ENCODE data around the gene ZHX3. TPM values are rescaled to one million over a fixed set of nuclear protein-coding genes. Genes with fewer than 3 reads are reported as not detected.
A peak's percentile ranks its signal among the peaks of the same experiment; 100 is the strongest.

The ZHX3 gene
- total RNA-seq (22.2 and 24.4 TPM in 2 replicates), polyA plus RNA-seq (4.3 TPM in 2 replicates), polyA minus RNA-seq (6.9 and 11.2 TPM in 2 replicates)
- 7.5 TPM for total RNA-seq (2013)

GRCh38 chr20:41317546-41318270, at the start of gene ZHX3:
TSS of gene ZHX3 (minus strand) at chr20:41317731. CDS start at chr20:41204916, 112,815 bp downstream.
- Histone ChIP-seq H3K4me3 (ENCODE audit: control extremely low read depth in 1 of 5, extremely low read depth in 1 of 5, insufficient read depth in 1 of 5, low read depth in 2 of 5, low read length in 4 of 5) (peak within 1 kb of the TSS in 4 of 5 experiments; percentile 65 to 86 (median 74)), H3K4me2 (replicated peaks; ENCODE audit: low read depth, low read length, poor library complexity, severe bottlenecking) (peak within 1 kb of the TSS; percentile 84), H3K9ac (ENCODE audit: low read length) (peak within 1 kb of the TSS; percentile 83), H3K9me3 (ENCODE audit: control extremely low read depth in 1 of 3, control insufficient read depth in 2 of 3, insufficient read depth in 1 of 3, low read length in 2 of 3) (no peaks in the 10 kb centered on the region), H2AFZ (ENCODE audit: insufficient read depth, low read depth, low read length, poor library complexity, severe bottlenecking) (peak within 1 kb of the TSS; percentile 83), H3K36me3 (replicated peaks in 1 of 2; ENCODE audit: control extremely low read depth in 1 of 2, control insufficient read depth in 1 of 2, extremely low read depth in 1 of 2, insufficient read depth in 2 of 2, low read length in 1 of 2) (no peaks in the 10 kb centered on the region), H3K4me1 (ENCODE audit: control insufficient read depth in 2 of 2, insufficient read depth in 2 of 2, low read length in 2 of 2) (peaks cover 11 to 12% of the 10 kb centered on the region in 2 donors), H3K79me2 (ENCODE audit: control insufficient read depth, insufficient read depth, low read length) (peaks cover 17% of the 10 kb centered on the region), H3K27ac (ENCODE audit: low read length in 2 of 2) (peak within 1 kb of the TSS; percentile 63 to 76), H4K20me1 (ENCODE audit: control insufficient read depth, insufficient read depth, low read length, poor library complexity, severe bottlenecking) (no peaks in the 10 kb centered on the region), H3K27me3 (replicated peaks in 1 of 4; ENCODE audit: control extremely low read depth in 1 of 4, control insufficient read depth in 3 of 4, insufficient read depth in 4 of 4, low read length in 3 of 4) (no peaks in the 10 kb centered on the region)
- peak; percentile 95 for ATAC-seq (ENCODE audit: low read depth)
- CTCF ChIA-PET: interaction anchor here (1.4 to 1.8 kb wide), 5 partner anchors 12 to 183 kb away, joined by 3 to 6 read pairs (median 4); no protein-coding TSS in a partner anchor
- Mint-ChIP-seq H3K27me3 (no peaks in the 10 kb centered on the region), H3K4me1 (peaks cover 22% of the 10 kb centered on the region), H3K4me3 (peak within 1 kb of the TSS; percentile 91), H3K9me3 (ENCODE audit: insufficient read depth) (no peaks in the 10 kb centered on the region), H3K27ac (peak within 1 kb of the TSS; percentile 91)
- POLR2A ChIA-PET: interaction anchor here (2.3 kb wide), 1 partner anchor 12 kb away, joined by 11 read pairs; no protein-coding TSS in a partner anchor
- intact Hi-C loops (cut with micrococcal nuclease): loop anchor here (1.0 to 5.0 kb wide), 6 partner anchors 11 to 375 kb away; partner anchors contain the start of genes CHD6, LPIN3, PLCG1 and TOP1
- DNase-seq: peak; percentile 98
- TF ChIP-seq EZH2 (IDR thresholded peaks at IDR 0.05; ENCODE audit: borderline replicate concordance, insufficient read depth, low read depth, low read length, poor library complexity, severe bottlenecking) (no peak), CTCF (IDR thresholded peaks at IDR 0.05) (no peak)
- WGBS (ENCODE audit: insufficient coverage): under 1% methylated on average over 55 of the region's 64 CpGs

- 46% methylated on average over 13 of the region's 13 CpGs for WGBS (ENCODE audit: insufficient coverage)
- Histone ChIP-seq H2AFZ (ENCODE audit: insufficient read depth, low read depth, low read length, poor library complexity, severe bottlenecking) (no peak overlapping the region), H3K9me3 (ENCODE audit: control extremely low read depth in 1 of 3, control insufficient read depth in 2 of 3, insufficient read depth in 1 of 3, low read length in 2 of 3) (peaks cover 0 to 27% (median 5%) of the 10 kb centered on the region in 3 donors), H3K27ac (ENCODE audit: low read length in 2 of 2) (no peak overlapping the region), H3K4me1 (ENCODE audit: control insufficient read depth in 2 of 2, insufficient read depth in 2 of 2, low read length in 2 of 2) (no peaks in the 10 kb centered on the region), H3K4me2 (replicated peaks; ENCODE audit: low read depth, low read length, poor library complexity, severe bottlenecking) (no peak overlapping the region), H3K27me3 (replicated peaks in 1 of 4; ENCODE audit: control extremely low read depth in 1 of 4, control insufficient read depth in 3 of 4, insufficient read depth in 4 of 4, low read length in 3 of 4) (peaks cover 0 to 19% (median 9%) of the 10 kb centered on the region in 4 experiments), H3K36me3 (replicated peaks in 1 of 2; ENCODE audit: control extremely low read depth in 1 of 2, control insufficient read depth in 1 of 2, extremely low read depth in 1 of 2, insufficient read depth in 2 of 2, low read length in 1 of 2) (no peaks in the 10 kb centered on the region), H3K79me2 (ENCODE audit: control insufficient read depth, insufficient read depth, low read length) (no peaks in the 10 kb centered on the region), H3K9ac (ENCODE audit: low read length) (no peak overlapping the region), H4K20me1 (ENCODE audit: control insufficient read depth, insufficient read depth, low read length, poor library complexity, severe bottlenecking) (no peaks in the 10 kb centered on the region), H3K4me3 (ENCODE audit: control extremely low read depth in 1 of 5, extremely low read depth in 1 of 5, insufficient read depth in 1 of 5, low read depth in 2 of 5, low read length in 4 of 5) (no peak overlapping the region)
- Mint-ChIP-seq H3K27ac (no peak overlapping the region), H3K4me1 (peaks cover 6% of the 10 kb centered on the region), H3K9me3 (ENCODE audit: insufficient read depth) (peaks cover 5% of the 10 kb centered on the region), H3K4me3 (peak overlapping the region; percentile 47), H3K27me3 (peaks cover 46% of the 10 kb centered on the region)
- CTCF ChIA-PET: no interaction called here
- TF ChIP-seq CTCF (IDR thresholded peaks at IDR 0.05): no peak
- TF ChIP-seq EZH2 (IDR thresholded peaks at IDR 0.05; ENCODE audit: borderline replicate concordance, insufficient read depth, low read depth, low read length, poor library complexity, severe bottlenecking): no peak
- ATAC-seq (ENCODE audit: low read depth): no peak
- POLR2A ChIA-PET: no interaction called here
- intact Hi-C loops (cut with micrococcal nuclease): no loop called here
- DNase-seq: no peak
Observed at GRCh38 chr20:41367393-41367695, 49.8 kb upstream of the ZHX3 start.

All from B cell (primary cell).